Activated CD4-positive, alpha-beta T cell treated with anti-CD3 and anti-CD28 coated beads, Interleukin-2, amount 50 U/mL, for 1 hour (primary cell): ENCODE measurements around the gene ZC3H7A.

Source experiments
- DNase-seq: peaks from one replicate; pipeline ENCODE4 v3.0.0-alpha.2; 2020

ZC3H7A gene

GRCh38 chr16:11762431-11762830, 34.6 kb downstream of the ZC3H7A start:
- no peak for DNase-seq

- DNase-seq = no peak
These were observed 37.1 kb downstream of the ZC3H7A start for GRCh38 chr16:11759997-11760396.

DNA sequence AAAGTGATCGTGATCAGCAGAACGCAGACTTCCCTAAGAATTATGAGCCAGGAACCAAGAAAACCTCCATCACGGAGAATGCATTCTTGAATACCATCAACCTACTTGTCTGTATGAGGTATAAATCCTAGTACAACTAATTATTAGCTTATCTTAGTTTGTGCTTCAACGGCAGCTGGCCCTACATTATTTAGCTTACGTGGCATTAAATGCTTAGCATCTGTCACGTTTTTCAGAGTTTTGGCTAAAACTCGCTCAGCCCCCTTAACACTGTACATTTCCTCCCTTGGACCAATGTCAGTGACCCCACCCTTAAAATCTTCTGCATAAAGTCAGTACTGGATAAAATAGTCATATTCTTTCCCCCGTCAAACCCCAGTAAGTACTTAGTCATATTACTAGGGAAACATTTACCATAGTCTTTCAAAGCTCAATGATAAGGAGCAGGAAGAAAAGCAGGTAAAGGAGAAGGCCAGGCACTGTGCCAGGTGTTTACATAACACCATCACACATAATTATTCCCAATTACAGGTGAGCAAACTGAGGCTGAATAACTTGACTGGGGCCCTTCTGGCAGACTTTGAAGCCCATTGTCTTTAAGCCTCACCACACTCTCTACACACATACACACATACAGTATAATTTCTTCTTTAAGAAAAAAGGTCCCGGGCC, 37.8 kb downstream of the ZC3H7A start:
- no peak for DNase-seq

DNA sequence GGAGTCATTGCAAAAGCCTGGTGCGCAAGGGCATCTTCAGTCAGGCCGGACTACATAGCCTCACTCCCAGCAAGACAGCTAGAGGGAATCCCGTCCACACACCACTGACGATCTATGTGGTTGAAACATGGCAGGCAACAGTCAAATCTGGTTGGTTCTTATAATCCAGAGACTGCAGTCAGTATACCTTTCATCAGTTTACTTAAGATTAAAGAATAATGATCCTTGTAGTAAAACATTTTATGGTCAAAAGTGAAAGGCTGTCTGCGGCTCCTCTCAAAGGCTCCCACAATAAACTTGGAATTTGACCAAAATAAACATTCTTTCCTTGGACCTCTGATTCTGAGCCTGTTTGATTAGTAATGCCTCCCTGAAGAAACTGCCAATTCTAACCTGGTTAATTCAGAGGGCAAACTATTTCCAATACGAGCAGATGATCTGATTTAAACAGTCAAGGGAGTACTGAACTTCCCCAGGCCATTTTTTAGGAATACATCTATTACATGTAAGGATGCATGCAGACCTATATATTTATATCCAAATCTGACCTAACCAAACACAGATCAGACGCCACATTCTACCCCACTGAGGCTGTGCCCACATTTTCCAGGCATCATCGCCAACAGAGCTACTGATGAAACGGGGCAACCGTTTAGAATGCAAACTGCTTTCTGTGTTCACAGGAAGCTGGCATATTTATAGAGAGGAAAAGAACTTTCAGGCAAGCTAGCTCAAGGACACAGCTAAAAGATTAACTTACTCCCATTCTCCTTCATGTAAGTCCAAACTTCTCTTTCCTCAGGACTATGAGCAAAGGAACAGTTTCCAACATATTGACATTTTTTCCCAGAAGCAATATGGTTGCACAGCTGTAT, 39.1 kb downstream of the ZC3H7A start:
- no peak for DNase-seq

DNA sequence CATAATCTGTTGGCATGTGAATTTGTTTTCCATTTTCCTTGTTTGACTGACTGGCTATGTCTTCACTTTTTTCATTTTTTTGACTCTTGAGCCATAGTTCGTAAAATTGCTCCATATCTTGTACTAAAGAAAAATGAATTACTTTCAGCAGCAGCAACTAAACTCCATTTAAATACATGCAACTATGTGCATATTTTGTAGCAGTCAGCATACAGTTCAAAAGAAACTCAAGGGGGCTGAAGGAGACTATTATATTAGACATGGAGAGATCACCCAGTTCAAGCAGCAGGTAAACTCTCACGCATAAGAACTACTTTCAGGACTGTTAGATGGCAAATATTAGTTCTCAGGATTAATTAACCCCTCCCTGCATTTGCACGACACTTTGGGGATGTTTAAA, 40.8 kb downstream of the ZC3H7A start:
- DNase-seq = no peak

DNA sequence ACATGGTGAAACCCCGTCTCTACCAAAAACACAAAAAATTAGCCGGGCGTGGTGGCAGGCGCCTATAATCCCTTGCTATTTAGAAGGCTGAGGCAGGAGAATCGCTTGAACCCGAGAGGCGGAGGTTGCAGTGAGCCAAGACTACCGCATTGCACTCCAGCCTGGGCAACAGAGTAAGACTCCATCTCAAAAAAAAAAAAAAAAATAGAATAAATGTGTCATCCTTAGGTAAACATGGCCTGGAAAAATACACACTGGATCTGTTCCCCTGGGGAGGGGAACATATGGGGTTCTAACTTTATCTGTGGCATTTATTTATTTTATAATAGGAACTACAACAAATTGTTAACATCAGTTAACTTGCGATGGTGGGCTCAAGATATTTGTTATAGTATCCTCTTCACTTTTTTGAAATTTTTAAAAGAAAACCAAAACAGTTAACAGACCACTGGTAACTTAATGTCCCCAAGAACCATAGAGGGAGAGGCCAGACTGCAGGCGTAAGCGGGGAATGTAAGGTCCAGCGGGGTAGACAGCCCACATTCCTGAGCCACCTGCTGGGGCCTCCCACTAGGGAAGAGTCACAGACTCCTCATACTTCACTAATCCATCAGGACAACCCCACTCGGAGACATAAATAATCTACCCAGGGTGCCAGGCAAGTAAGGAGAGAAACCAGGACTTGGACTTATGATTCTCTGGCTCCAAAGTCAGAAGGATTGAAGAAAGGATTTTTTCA, 41.9 kb downstream of the ZC3H7A start:
- DNase-seq = no peak

DNA sequence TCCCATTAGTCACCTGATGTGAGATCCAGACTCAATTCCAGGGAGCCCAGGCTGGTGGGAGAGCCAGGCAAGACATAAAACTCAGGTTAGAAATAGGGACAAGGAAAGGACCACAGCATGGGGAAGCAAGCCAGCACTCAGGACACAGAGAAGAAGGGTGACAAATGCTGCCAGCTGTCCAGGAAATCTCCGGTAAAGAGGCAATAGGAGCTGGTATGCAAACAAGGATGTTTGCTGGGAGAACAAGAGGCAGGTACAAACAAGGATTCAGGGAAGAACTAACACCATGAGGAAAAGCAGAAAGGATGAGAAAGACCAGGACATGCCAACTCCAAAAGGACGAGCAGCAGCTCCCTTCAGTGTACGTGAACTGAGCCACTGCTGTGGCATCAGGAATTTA, 44.2 kb downstream of the ZC3H7A start:
- no peak for DNase-seq

DNA sequence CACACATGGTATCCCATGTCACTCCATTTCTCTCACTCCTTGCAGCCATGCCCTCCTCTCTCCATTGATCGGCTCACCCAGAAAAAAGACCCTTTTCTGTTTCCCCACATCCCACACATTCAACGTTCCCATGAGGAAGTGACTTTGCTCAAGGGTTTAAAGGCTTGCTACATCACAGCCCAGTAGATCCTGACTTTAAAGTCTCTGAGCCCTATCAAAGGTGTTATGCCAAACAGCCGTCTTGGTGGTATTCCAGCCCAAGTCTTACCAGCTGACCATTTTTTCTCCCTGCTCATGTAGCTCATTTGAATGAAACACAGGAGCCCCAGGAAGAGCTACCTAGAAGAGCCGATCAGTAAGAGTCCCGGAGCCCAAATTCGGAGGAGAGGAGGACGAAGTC, 47.0 kb downstream of the ZC3H7A start:
- no peak for DNase-seq

DNA sequence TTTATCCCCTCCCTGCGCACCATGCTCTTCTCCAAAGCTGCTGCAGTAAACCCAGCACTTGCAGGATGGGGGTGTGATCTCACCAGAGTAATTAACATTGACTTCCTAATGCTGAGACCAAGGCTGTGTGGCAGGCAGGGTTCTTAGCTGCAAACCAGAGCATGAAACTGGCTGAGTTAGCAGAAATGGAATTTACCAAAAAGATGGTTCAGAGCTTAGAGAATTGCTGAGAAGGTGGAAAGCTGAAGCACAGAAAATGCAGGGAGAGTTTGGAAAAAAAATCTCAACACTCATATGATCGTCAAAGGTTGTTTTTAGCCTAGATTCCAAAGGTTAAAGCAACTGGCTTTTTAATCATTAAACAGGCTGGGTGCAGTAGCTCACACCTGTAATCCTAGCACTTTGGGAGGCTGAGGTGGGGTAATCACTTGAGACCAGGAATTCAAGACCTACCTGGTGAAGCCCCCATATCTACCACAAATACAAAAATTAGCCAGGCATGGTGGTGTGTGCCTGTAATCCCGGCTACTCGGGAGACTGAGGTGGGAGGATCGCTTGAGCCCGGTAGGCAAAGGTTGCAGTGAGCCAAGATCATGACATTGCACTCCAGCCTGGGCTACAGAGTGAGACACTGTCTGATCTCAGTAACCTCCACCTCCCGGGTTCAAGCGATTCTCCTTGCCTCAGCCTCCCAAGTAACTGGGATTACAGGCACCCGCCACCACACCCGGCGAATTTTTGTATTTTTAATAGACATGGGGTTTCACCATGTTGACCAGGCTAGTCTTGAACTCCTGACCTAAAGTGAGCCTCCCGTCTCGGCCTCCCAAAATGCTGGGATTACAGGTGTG, 48.4 kb downstream of the ZC3H7A start:
- no peak for DNase-seq

DNA sequence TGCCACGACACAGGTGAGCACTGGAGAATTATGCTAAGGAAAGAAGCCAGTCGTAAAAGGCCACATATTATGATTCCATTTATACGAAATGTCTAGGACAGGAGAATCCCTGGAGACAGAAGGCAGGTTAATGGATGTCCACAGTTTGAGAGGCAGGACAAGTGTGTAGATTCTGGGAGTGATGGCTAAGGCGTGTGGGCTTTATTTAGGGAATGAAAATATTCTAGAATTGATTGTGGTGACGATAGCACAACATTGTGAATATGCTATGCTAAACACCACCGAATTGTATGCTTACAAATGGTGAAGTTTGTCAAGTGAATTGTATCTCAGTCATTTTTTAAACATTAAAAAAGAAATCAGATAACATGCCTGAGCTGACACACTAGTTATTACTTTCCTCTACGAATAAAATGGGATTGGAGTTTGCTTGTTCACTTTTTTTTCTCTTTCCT, 49.1 kb downstream of the ZC3H7A start:
- no peak for DNase-seq

DNA sequence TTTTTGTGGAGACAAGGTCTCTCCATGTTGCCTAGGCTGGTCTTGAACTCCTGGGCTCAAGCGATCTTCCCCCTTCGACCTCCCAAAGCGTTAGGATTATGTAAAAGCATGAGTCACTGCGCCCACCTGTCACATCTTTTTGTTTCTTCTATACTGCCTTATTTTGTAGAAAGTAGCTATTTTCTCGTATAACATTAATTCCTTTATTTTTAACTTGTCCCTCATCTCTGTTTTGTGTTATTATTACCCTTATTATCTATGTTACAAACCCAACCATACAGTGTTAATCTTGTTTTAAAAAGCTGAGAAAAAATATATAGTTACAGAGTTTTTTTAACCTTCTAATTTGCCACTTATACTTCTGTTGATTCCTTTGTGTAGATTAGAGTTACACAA, 53.0 kb downstream of the ZC3H7A start:
- no peak for DNase-seq

DNA sequence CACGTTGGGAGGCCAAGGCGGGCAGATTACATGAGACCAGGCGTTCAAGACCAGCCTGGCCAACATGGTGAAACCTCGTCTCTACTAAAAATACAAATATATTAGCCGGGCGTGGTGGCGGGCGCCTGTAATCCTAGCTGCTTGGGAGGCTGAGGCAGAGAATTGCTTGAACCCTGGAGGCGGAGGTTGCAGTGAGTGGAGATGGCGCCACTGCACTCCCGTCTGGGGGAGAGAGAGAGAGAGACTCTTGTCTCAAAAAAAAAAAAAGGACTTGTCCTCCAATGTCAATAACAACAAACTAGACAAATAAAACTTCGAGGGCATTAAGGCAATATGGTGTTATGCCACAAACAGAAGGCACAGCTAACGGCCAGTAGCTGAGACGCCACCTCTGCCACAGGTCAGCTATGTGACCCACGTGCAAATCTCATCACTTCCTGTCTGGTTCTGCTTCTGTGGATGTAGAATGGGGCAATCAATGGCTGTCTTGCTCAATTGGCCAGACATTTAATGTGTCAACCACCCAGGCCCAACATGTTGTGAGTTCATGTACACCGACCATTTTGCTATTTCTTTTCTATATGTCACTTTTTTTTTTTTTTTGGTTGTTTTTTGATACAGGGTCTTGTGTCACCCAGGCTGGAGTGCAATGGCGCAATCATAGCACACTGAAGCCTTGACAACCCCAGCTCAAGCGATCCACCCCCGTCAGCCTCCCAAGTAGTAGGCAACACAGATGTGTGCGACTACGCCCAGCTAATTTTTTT, 53.6 kb downstream of the ZC3H7A start:
- peak; percentile 15 for DNase-seq

GRCh38 chr16:11742536-11743307, 54.3 kb downstream of the ZC3H7A start, which contains the start of gene TXNDC11:
TSS of gene TXNDC11 (minus strand) at chr16:11742857. CDS start at chr16:11742730, 127 bp downstream.
- peak; percentile 99 for DNase-seq

DNA sequence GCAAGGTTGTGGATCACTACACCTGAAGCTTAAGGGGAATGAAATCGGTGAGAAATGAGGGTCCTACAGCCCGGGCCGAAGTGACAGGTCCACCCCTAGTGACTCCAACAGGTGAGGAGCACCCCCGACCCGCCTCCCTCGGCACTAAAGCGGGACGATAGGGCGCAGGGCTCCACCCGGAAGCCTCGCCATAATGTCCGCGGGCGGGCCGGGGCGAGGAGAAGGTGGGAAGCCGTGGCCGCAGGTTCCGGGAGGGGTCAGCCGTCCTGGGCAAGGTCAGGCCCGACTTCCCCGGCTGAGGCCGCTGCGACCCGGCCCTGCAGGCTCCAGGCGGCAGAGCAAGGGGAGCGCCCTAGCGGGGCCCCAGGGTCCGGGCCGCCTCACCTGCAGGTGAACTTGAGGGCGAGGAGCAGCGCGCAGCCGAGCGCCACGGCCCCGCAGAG, 54.9 kb downstream of the ZC3H7A start:
- peak; percentile 39 for DNase-seq

- DNase-seq = no peak
These were observed 56.5 kb downstream of the ZC3H7A start for GRCh38 chr16:11740567-11740966.

DNA sequence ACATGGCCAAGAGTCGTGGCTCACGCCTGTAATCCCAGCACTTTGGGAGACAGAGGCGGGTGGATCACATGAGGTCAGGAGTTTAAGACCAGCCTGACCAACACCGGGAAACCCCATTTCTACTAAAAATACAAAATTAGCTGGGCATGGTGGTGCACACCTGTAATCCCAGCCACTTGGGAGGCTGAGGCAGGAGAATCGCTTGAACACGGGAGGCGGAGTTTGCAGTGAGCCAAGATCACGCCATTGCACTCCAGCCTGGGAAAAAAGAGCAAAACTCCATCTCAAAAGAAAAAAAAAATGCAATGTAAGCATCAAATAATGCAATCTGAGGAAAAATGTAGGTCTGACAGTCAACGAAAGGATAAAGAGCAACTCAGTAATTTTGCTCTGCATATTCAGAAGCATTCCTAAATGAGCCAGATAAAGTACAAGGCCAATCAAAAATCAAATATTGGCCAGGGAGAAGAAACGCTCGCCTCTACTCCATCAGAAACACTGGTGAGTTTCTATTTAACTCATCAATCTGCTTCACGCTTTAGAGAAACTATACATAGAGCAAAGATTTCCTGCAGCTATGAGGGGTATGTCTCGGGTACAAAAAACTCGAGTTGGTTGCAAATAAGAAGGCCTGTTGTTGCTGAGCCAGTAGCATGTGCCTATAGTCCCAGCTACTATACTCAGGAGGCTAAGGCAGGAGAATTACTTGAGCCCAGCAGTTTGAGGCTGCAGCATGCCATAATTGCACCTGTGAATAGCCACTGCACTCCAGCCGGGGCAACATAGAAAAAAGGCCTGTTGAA, 58.1 kb downstream of the ZC3H7A start:
- DNase-seq = no peak

- no peak for DNase-seq
These were observed 59.3 kb downstream of the ZC3H7A start for GRCh38 chr16:11737713-11738112.

GRCh38 chr16:11736903-11737302, 60.2 kb downstream of the ZC3H7A start:
- no peak for DNase-seq

DNA sequence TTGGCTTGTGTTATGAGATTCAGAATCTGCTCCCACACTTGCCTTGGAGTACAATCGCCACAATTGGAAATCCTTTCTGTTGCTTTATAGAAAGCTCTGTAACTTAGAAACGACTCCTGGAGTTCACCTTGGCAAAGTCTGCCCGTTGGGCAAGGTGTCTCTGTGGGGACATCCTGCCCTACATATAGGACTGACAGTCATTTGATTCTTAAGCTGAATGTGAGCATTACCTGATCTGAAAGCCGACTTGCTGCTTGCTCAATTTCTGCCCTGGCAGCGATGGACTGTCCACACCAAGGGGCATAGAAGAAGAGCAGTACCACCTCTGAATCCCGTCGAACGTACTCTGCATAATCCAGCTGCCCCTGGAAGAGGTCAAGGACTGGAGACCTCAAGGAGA, 61.3 kb downstream of the ZC3H7A start:
- no peak for DNase-seq

DNA sequence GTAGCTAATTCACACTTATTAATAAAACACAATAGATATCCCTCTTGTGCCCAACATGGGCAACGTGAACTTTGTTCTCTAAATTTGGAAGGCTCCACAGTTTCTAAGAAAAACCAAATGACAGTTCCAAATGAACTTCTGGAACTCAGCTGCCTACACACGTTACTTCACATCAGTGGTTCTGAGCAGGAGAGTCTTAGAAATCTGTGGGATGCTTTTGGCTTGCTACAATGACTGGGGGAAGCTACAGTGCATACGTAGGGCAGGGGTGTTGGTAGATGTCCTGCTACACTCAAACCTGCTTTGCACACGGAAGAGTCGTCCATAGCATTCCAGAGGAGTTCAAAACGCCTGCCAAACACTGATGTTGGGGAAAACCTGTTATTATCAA, 62.4 kb downstream of the ZC3H7A start:
- no peak for DNase-seq
